WTC11 (cell line): Measurements from ENCODE around the gene PRLR. TPM values are rescaled to one million over a fixed set of nuclear protein-coding genes. Genes with fewer than 3 reads are reported as not detected.

Experiments used
- ATAC-seq: fragments of 200-7000 bp; cut with Tn5 transposase; 2 replicates; pipeline ENCODE4 v1.10.0; 2021; ENCODE audit warnings: mild to moderate bottlenecking, moderate library complexity
- CTCF ChIA-PET: fragments of 300-600 bp; sonication (Branson Sonifier 250); formaldehyde crosslinking; loops from one replicate; lab custom pipeline; 2021; ENCODE audit warnings: antibody characterized with exemption; lab: Charles Lee
- POLR2A ChIA-PET: fragments of 350-600 bp; sonication (Branson Sonifier 250); formaldehyde crosslinking; loops from one replicate; lab custom pipeline; 2021; ENCODE audit warnings: antibody characterized with exemption; lab: Charles Lee
- DNase-seq: peaks from one replicate; pipeline ENCODE4 v3.0.0; 2021; ENCODE audit warnings: low spot score
- H3K27ac Mint-ChIP-seq: 2 replicates; pipeline ENCODE4 v1.8.0; 2021; ENCODE audit warnings: mixed read lengths
- H3K27me3 Mint-ChIP-seq: 2 replicates; pipeline ENCODE4 v1.8.0; 2021; ENCODE audit warnings: low read depth, mild to moderate bottlenecking, moderate library complexity, mixed read lengths
- H3K36me3 Mint-ChIP-seq: 2 replicates; pipeline ENCODE4 v1.8.0; 2021; ENCODE audit warnings: mixed read lengths
- H3K4me1 Mint-ChIP-seq: 2 replicates; pipeline ENCODE4 v1.8.0; 2022; ENCODE audit warnings: mixed read lengths
- H3K4me3 Mint-ChIP-seq: 2 replicates; pipeline ENCODE4 v1.8.0; 2021; ENCODE audit warnings: mild to moderate bottlenecking, moderate library complexity, mixed read lengths
- H3K9me3 Mint-ChIP-seq: 2 replicates; pipeline ENCODE4 v1.8.0; 2021; ENCODE audit warnings: mixed read lengths
- ATF2 ChIP-seq: sonication (generic); formaldehyde crosslinking; IDR thresholded peaks from 2 replicates; pipeline ENCODE4 v1.8.1; 2022; ENCODE audit warnings: low read depth, missing genetic modification reagents, borderline replicate concordance
- FOXK1 ChIP-seq: sonication (generic); formaldehyde crosslinking; IDR thresholded peaks from 2 replicates; pipeline ENCODE4 v1.8.0; 2022; ENCODE audit warnings: mild to moderate bottlenecking, moderate library complexity, missing genetic modification reagents
- JUN ChIP-seq: sonication (generic); formaldehyde crosslinking; IDR thresholded peaks from 2 replicates; pipeline ENCODE4 v1.8.0; 2023; ENCODE audit warnings: mild to moderate bottlenecking, missing genetic modification reagents
- MXD4 ChIP-seq: fragments of 250-450 bp; sonication (Bioruptor Pico); IDR thresholded peaks from 2 replicates; pipeline ENCODE4 v1.8.0; 2021; ENCODE audit warnings: mild to moderate bottlenecking, moderate library complexity, borderline replicate concordance
- NFATC4 ChIP-seq: fragments of 250-450 bp; sonication (Bioruptor Pico); IDR thresholded peaks from 2 replicates; pipeline ENCODE4 v1.9.0; 2021; ENCODE audit warnings: mild to moderate bottlenecking
- NFE2L1 ChIP-seq: sonication (generic); formaldehyde crosslinking; IDR thresholded peaks from 2 replicates; pipeline ENCODE4 v1.8.1; 2023; ENCODE audit warnings: missing genetic modification reagents
- NR2C2 ChIP-seq: sonication (generic); formaldehyde crosslinking; IDR thresholded peaks from 2 replicates; pipeline ENCODE4 v1.8.0; 2022; ENCODE audit warnings: mild to moderate bottlenecking, missing genetic modification reagents
- PRDM15 ChIP-seq: sonication (generic); formaldehyde crosslinking; IDR thresholded peaks from 2 replicates; pipeline ENCODE4 v1.8.0; 2022; ENCODE audit warnings: missing genetic modification reagents
- SMAD4 ChIP-seq: sonication (generic); formaldehyde crosslinking; IDR thresholded peaks from 2 replicates; pipeline ENCODE4 v1.8.0; 2022; ENCODE audit warnings: mild to moderate bottlenecking, missing genetic modification reagents
- STAT6 ChIP-seq: sonication (generic); formaldehyde crosslinking; conservative IDR thresholded peaks from 2 replicates; pipeline ENCODE4 v1.8.1; 2023; ENCODE audit warnings: mild to moderate bottlenecking, low read depth, missing genetic modification reagents, moderate library complexity
- USF1 ChIP-seq: sonication (generic); formaldehyde crosslinking; IDR thresholded peaks from 2 replicates; pipeline ENCODE4 v1.8.0; 2022; ENCODE audit warnings: mild to moderate bottlenecking, missing genetic modification reagents
- ZBTB21 ChIP-seq: sonication (generic); formaldehyde crosslinking; IDR thresholded peaks from 2 replicates; pipeline ENCODE4 v1.8.1; 2023; ENCODE audit warnings: mild to moderate bottlenecking, missing genetic modification reagents, borderline replicate concordance
- ZBTB43 ChIP-seq: sonication (generic); formaldehyde crosslinking; IDR thresholded peaks from 2 replicates; pipeline ENCODE4 v1.8.1; 2023; ENCODE audit warnings: mild to moderate bottlenecking, missing genetic modification reagents
- ZMAT4 ChIP-seq: fragments of 250-450 bp; sonication (Bioruptor Pico); IDR thresholded peaks from 2 replicates; pipeline ENCODE4 v1.9.0; 2021; ENCODE audit warnings: mild to moderate bottlenecking
- ZNF219 ChIP-seq: sonication (generic); formaldehyde crosslinking; IDR thresholded peaks from 2 replicates; pipeline ENCODE4 v1.8.0; 2023; ENCODE audit warnings: missing genetic modification reagents, mild to moderate bottlenecking, borderline replicate concordance
- ZNF232 ChIP-seq: sonication (generic); formaldehyde crosslinking; IDR thresholded peaks from 2 replicates; pipeline ENCODE4 v1.8.0; 2022; ENCODE audit warnings: mild to moderate bottlenecking, missing genetic modification reagents
- ZNF396 ChIP-seq: fragments of 250-450 bp; sonication (Bioruptor Pico); IDR thresholded peaks from 2 replicates; pipeline ENCODE4 v1.8.0; 2021; ENCODE audit warnings: mild to moderate bottlenecking, moderate library complexity, borderline replicate concordance
- ZNF425 ChIP-seq: fragments of 250-450 bp; sonication (Bioruptor Pico); conservative IDR thresholded peaks from 2 replicates; pipeline ENCODE4 v1.9.0; 2021; ENCODE audit warnings: mild to moderate bottlenecking
- ZSCAN18 ChIP-seq: fragments of 250-450 bp; sonication (Bioruptor Pico); IDR thresholded peaks from 2 replicates; pipeline ENCODE4 v2.1.2; 2022; ENCODE audit warnings: mild to moderate bottlenecking, moderate library complexity
- total RNA-seq: library from RNA; stranded (reverse); gene quantifications from 3 replicates; pipeline ENCODE4 v1.2.3, GENCODE V29; 2021

Gene PRLR
- total RNA-seq, 1 experiment from 2014 or later = 3.2 TPM

GRCh38 chr5:35009019-35009418, 221.3 kb downstream of the PRLR start (continued):
- no peak for TF ChIP-seq SMAD4

GRCh38 chr5:35004771-35005170, 225.5 kb downstream of the PRLR start:
- TF ChIP-seq USF1 (no peak), JUN (no peak), NFATC4 (CRISPR knock-in tag) (no peak), ATF2 (CRISPR knock-in tag) (no peak), ZBTB21 (CRISPR knock-in tag) (no peak), NFE2L1 (no peak), ZMAT4 (no peak), ZNF425 (CRISPR knock-in tag) (no peak), ZBTB43 (CRISPR knock-in tag) (no peak), PRDM15 (CRISPR knock-in tag) (no peak), ZSCAN18 (no peak), ZNF396 (CRISPR knock-in tag) (no peak), STAT6 (no peak), FOXK1 (CRISPR knock-in tag) (no peak), ZNF232 (CRISPR knock-in tag) (no peak), ZNF219 (CRISPR knock-in tag) (no peak), SMAD4 (no peak), NR2C2 (CRISPR knock-in tag) (no peak), MXD4 (no peak)
- Mint-ChIP-seq H3K36me3 (no peaks in the 10 kb centered on the region), H3K9me3 (peaks cover 9% of the 10 kb centered on the region), H3K27me3 (no peaks in the 10 kb centered on the region; the same call in 1 of the 2 replicates), H3K4me3 (no peak overlapping the region), H3K27ac (no peak overlapping the region), H3K4me1 (peaks cover 18% of the 10 kb centered on the region)
- CTCF ChIA-PET = interaction anchor here (2.0 to 2.7 kb wide), 2 partner anchors 32 to 75 kb away, joined by 9 to 16 read pairs; partner anchors contain the start of gene DNAJC21
- ATAC-seq = no peak; the same call in 1 of the 2 replicates
- DNase-seq = no peak
- POLR2A ChIA-PET = no interaction called here
